GM12875 (cell line): ENCODE data around the gene BCL3.
"Not testable (repeated sequence)": the region's sequence is repeated elsewhere in the genome, so short reads cannot be mapped to it uniquely, and the experiment has no call there.

Source experiments
- H3K4me3 ChIP-seq: one replicate; pipeline ENCODE4 v1.5.1; 2011; ENCODE audit warnings: low read depth, low read length, control low read depth
- TF ChIP-seq, protein P1 (sequence below): IDR thresholded peaks from 2 replicates; pipeline ENCODE4 v1.5.1; 2011; ENCODE audit warnings: low read depth, mild to moderate bottlenecking, control low read depth, inconsistent platforms, low read length, moderate library complexity, borderline replicate concordance; ENCODE audit not compliant: insufficient read depth

The BCL3 gene

DNA sequence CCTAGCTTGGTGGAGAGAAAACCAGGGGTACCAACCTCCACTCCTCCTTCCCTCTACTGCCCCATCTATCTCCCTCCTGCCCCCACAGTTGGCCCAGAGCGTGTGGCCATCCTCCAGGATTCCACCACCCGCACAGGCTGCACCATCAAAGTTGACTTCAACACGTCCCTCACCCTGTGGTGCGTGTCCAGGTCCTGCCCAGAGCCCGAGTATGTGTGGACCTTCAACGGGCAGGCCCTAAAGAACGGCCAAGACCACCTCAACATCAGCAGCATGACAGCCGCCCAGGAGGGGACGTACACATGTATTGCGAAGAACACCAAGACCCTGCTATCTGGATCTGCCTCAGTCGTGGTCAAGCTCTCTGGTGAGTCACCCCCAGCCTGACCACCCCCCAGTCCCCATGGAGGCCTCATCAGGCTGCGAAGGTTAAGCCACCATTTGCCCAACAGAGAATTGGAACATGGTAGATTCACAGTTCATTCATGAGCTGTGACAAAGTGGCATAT, 43.0 kb upstream of the BCL3 start:
- H3K4me3 ChIP-seq = no peak overlapping the region
- TF ChIP-seq, protein P1, sequence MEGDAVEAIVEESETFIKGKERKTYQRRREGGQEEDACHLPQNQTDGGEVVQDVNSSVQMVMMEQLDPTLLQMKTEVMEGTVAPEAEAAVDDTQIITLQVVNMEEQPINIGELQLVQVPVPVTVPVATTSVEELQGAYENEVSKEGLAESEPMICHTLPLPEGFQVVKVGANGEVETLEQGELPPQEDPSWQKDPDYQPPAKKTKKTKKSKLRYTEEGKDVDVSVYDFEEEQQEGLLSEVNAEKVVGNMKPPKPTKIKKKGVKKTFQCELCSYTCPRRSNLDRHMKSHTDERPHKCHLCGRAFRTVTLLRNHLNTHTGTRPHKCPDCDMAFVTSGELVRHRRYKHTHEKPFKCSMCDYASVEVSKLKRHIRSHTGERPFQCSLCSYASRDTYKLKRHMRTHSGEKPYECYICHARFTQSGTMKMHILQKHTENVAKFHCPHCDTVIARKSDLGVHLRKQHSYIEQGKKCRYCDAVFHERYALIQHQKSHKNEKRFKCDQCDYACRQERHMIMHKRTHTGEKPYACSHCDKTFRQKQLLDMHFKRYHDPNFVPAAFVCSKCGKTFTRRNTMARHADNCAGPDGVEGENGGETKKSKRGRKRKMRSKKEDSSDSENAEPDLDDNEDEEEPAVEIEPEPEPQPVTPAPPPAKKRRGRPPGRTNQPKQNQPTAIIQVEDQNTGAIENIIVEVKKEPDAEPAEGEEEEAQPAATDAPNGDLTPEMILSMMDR = no peak

DNA sequence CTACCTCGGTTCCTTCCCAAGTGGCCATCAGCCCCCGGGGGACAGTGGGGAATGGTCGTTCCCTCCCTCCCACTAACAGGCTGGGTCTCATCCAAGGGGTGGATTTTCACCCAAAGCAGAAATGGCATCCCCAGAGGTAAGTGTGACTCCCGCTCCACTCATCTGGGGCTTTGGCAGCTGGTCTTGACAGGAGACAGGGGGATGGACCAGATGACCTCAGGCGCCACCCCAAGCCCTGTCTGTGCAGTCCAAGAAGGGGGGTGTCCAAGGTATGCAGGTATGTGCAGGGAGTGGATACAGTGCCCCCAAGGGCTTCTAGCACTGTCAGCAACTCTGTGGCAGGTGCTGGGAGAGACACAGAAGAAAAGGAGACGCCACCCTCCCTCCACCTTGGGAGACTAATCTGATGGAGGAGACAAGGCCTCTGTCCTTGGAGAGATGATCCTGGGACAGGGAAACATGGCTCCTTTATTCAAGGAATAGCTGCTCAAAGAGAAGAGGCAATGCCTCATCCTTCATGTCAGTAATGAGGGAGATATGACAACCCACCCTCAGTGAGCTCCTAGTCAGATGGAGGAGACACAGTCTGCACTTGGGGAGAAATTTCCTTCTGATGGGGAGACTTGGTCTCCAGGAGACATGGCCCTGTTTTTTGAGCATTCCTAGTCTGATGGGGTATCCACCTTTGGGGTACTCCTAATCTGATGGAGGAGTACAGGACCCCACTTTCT, 41.8 kb upstream of the BCL3 start:
- TF ChIP-seq, protein P1 = no peak

DNA sequence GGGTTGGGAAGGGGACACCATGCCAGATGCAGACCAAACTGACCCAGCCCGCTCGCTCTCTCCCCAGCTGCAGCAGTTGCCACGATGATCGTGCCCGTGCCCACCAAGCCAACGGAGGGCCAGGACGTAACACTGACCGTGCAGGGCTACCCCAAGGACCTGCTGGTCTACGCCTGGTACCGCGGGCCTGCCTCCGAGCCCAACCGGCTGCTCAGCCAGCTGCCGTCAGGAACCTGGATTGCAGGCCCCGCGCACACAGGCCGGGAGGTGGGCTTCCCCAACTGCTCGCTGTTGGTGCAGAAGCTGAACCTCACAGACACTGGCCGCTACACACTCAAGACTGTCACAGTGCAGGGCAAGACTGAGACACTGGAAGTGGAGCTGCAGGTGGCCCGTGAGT, 40.7 kb upstream of the BCL3 start:
- no peak overlapping the region for H3K4me3 ChIP-seq
- TF ChIP-seq, protein P1 = no peak

More for the DNA sequence above, 41.8 kb upstream of the BCL3 start:
- H3K4me3 ChIP-seq = no peak overlapping the region

DNA sequence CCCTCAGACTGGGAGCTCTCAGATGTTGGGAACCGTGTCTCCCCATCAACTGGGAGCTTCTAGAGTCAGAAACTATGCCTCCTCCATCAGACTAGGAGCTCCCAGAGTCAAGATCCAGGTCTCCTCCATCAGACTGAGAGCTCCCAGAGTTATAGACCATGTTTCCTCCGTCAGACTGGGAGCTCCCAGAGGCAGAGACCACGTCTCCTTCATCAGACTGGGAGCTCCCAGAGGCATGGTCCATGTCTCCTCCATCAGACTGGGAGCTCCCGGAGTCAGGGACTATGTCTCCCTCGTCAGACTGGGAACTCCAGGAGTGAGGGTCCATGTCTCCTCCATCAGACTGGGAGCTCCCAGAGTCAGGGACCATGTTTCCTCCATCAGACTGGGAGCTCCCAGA, 39.6 kb upstream of the BCL3 start:
- TF ChIP-seq, protein P1 = no peak
- H3K4me3 ChIP-seq = no peak overlapping the region

DNA sequence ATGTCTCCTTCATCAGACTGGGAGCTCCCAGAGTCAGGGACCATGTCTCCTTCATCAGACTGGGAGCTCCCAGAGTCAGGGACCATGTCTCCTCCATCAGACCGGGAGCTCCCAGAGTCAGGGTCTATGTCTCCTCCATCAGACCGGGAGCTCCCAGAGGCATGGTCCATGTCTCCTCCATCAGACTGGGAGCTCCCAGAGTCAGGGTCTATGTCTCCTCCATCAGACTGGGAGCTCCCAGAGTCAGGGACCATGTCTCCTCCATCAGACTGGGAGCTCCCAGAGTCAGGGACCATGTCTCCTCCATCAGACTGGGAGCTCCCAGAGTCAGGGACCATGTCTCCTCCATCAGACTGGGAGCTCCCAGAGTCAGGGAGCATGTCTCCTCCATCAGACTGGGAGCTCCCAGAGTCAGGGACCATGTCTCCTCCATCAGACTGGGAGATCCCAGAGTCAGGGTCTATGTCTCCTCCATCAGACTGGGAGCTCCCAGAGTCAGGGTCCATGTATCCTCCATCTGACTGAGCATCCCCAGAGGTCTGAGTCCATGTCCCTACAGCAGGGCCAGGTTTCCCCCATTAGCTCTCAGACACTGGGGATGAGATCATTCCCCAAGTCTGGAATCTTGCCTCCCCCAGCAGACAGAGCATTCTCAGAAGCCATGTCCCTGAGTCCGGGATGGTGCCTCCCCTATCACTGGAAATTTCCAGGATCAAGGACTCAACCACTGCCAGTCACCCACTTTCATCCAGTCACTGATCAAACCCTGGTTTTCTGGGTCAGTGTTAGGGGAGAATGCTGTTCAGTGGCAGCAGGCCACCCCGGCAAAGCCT, 38.9 kb upstream of the BCL3 start:
- not testable (repeated sequence) for H3K4me3 ChIP-seq

DNA sequence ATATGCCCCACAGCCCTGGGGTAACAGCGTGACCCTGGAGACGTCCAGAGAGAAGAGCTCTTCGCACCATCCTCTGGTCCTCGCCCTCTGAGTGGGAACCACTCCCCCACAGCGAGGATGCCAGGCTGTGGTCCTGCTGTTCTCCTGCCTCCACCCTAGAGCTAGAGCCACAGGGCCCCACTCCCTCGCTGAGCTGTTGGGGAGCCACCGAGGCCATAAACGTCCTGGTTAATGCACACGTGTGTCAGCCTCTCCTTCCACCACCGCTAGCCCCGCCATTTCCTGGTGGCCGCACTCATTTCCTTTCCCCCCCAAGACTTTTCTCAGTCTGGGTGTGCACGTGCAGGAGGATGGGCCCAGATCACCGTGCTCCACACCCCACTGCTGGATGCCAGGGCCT, 38.0 kb upstream of the BCL3 start:
- TF ChIP-seq, protein P1 = no peak
- no peak overlapping the region for H3K4me3 ChIP-seq

DNA sequence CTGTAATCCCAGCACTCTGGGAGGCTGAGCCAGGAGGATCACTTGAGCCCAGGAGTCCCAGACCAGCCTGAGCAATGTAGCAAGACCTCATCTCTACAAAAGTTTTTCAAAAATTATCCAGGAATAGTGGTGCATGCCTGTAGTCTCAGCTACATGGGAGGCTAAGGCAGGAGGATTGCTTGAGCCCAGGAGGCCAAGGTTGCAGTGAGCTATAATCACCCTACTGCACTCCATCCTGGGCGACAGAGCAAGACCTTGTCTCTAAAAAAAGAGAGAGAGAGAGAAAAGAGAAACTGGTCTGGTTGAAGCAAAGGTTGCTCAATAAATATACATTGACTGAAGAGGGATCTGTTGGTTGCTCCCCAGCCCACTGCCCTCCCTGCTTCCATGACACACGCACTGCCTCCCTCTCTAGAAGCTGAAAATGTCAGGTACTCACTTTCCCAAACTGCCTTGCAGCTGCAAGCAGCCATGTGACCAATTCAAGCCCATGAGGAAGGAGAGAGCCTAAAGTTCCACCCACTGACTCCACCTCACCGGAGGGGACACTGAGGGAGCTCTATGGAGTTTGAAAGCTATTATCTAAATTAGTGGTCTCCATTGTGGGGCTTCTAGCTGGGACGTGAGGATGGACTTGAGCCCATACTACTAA, 35.5 kb upstream of the BCL3 start:
- no peak overlapping the region for H3K4me3 ChIP-seq
- TF ChIP-seq, protein P1 = no peak
